GM23338 (cell line): Measurements from ENCODE around the gene ZNF853. TPM values are rescaled to one million over a fixed set of nuclear protein-coding genes. Genes with fewer than 3 reads are reported as not detected.

Experiments used
- ATAC-seq: fragments of 200-7000 bp; cut with Tn5 transposase; 3 replicates; pipeline ENCODE4 v1.9.1; 2020
- DNase-seq: peaks from one replicate; pipeline ENCODE4 v3.0.0-alpha.2; 2015; ENCODE audit warnings: low spot score
- H2AFZ ChIP-seq: fragments of 200-600 bp; sonication (generic); 2 replicates; pipeline ENCODE4 v1.8.0; 2016; ENCODE audit warnings: antibody characterized with exemption, mild to moderate bottlenecking, moderate library complexity
- H3F3A ChIP-seq: fragments of 200-600 bp; sonication (generic); replicated peaks from 2 replicates; pipeline ENCODE4 v1.8.0; 2017; ENCODE audit warnings: antibody characterized with exemption, mixed run types, low read depth
- H3K27ac ChIP-seq: fragments of 200-600 bp; sonication (generic); 2 replicates; pipeline ENCODE4 v1.6.1; 2016; ENCODE audit warnings: low read depth
- H3K27me3 ChIP-seq: fragments of 200-600 bp; sonication (generic); 2 replicates; pipeline ENCODE4 v1.8.0; 2016; ENCODE audit warnings: mild to moderate bottlenecking, mixed run types, moderate library complexity; ENCODE audit not compliant: insufficient read depth
- H3K36me3 ChIP-seq: fragments of 200-600 bp; sonication (generic); 2 replicates; pipeline ENCODE4 v1.8.0; 2016; ENCODE audit warnings: mild to moderate bottlenecking; ENCODE audit not compliant: insufficient read depth
- H3K4me1 ChIP-seq: fragments of 200-600 bp; sonication (generic); 2 replicates; pipeline ENCODE4 v1.8.0; 2016; ENCODE audit warnings: mild to moderate bottlenecking, moderate library complexity; ENCODE audit not compliant: insufficient read depth
- H3K4me2 ChIP-seq: fragments of 200-600 bp; sonication (generic); 2 replicates; pipeline ENCODE4 v1.7.1; 2017; ENCODE audit warnings: mixed run types
- H3K4me3 ChIP-seq: fragments of 200-600 bp; sonication (generic); 2 replicates; pipeline ENCODE4 v1.6.1; 2016; ENCODE audit warnings: mixed run types
- H3K79me2 ChIP-seq: fragments of 200-600 bp; sonication (generic); replicated peaks from 2 replicates; pipeline ENCODE4 v1.8.0; 2017; ENCODE audit warnings: mild to moderate bottlenecking; ENCODE audit not compliant: insufficient read depth
- H3K9me2 ChIP-seq: fragments of 200-600 bp; sonication (generic); 2 replicates; pipeline ENCODE4 v1.8.0; 2017; ENCODE audit not compliant: insufficient read depth
- H4K20me1 ChIP-seq: fragments of 200-600 bp; sonication (generic); replicated peaks from 2 replicates; pipeline ENCODE4 v1.8.0; 2017; ENCODE audit warnings: mild to moderate bottlenecking; ENCODE audit not compliant: insufficient read depth
- H3K27ac Mint-ChIP-seq: 2 replicates; pipeline ENCODE4 v1.8.0; 2020; ENCODE audit warnings: inconsistent platforms, mild to moderate bottlenecking, moderate library complexity, mixed read lengths
- H3K27me3 Mint-ChIP-seq: 3 replicates; pipeline ENCODE4 v1.8.0; 2022; ENCODE audit warnings: low read depth, mild to moderate bottlenecking, moderate library complexity, mixed read lengths, inconsistent platforms; ENCODE audit not compliant: insufficient read depth, poor library complexity
- H3K36me3 Mint-ChIP-seq: 3 replicates; pipeline ENCODE4 v1.8.0; 2021; ENCODE audit warnings: low read depth, mild to moderate bottlenecking, inconsistent platforms, moderate library complexity, mixed read lengths
- H3K4me1 Mint-ChIP-seq: 3 replicates; pipeline ENCODE4 v1.8.0; 2020; ENCODE audit warnings: mild to moderate bottlenecking, inconsistent platforms, mixed read lengths
- H3K4me3 Mint-ChIP-seq: 3 replicates; pipeline ENCODE4 v1.8.0; 2021; ENCODE audit warnings: moderate library complexity, mild to moderate bottlenecking, inconsistent platforms, mixed read lengths
- H3K9me3 Mint-ChIP-seq: 3 replicates; pipeline ENCODE4 v1.8.0; 2020; ENCODE audit warnings: moderate library complexity, mild to moderate bottlenecking, inconsistent platforms, mixed read lengths
- CREB1 ChIP-seq: fragments of 250-450 bp; sonication (Bioruptor Pico); IDR thresholded peaks from 2 replicates; pipeline ENCODE4 v1.5.0; 2020; ENCODE audit warnings: low read depth, mild to moderate bottlenecking, moderate library complexity
- CTCF ChIP-seq, 2 experiments: fragments of 200-600 bp in 1 of 2; sonication (generic) in 1 of 2; conservative IDR thresholded peaks; 2 replicates each; pipeline versions ENCODE4 v1.5.1 to v1.6.1; 2016 to 2017; ENCODE audit warnings: antibody characterized with exemption in 2 of 2, low read depth in 2 of 2, mild to moderate bottlenecking in 2 of 2, moderate library complexity in 1 of 2
- ETS1 ChIP-seq: IDR thresholded peaks from 2 replicates; pipeline ENCODE4 v1.6.1; 2016; ENCODE audit warnings: antibody characterized with exemption
- EZH2 ChIP-seq: fragments of 200-600 bp; sonication (generic); IDR thresholded peaks from one replicate; pipeline ENCODE4 v1.8.0; 2017; ENCODE audit warnings: antibody characterized with exemption, mild to moderate bottlenecking, low read depth; ENCODE audit not compliant: unreplicated experiment
- EZH2phosphoT487 ChIP-seq: fragments of 200-600 bp; sonication (generic); IDR thresholded peaks from one replicate; pipeline ENCODE4 v1.8.1; 2018; ENCODE audit warnings: antibody characterized with exemption; ENCODE audit not compliant: unreplicated experiment
- JUNB ChIP-seq: IDR thresholded peaks from one replicate; pipeline ENCODE4 v1.6.1; 2016; ENCODE audit warnings: antibody characterized with exemption; ENCODE audit not compliant: unreplicated experiment
- STAT1 ChIP-seq: IDR thresholded peaks from one replicate; pipeline ENCODE4 v1.6.1; 2016; ENCODE audit warnings: antibody characterized with exemption; ENCODE audit not compliant: unreplicated experiment
- ZNF114 ChIP-seq: fragments of 250-450 bp; sonication (Bioruptor Pico); IDR thresholded peaks from 2 replicates; pipeline ENCODE4 v1.5.0; 2020; ENCODE audit warnings: mild to moderate bottlenecking, moderate library complexity
- ZNF331 ChIP-seq: fragments of 250-450 bp; sonication (Bioruptor Pico); IDR thresholded peaks from 2 replicates; pipeline ENCODE4 v1.5.0; 2020; ENCODE audit warnings: low read depth, mild to moderate bottlenecking, moderate library complexity
- ZNF462 ChIP-seq: fragments of 250-450 bp; sonication (Bioruptor Pico); IDR thresholded peaks from 2 replicates; pipeline ENCODE4 v1.5.0; 2020; ENCODE audit warnings: mild to moderate bottlenecking, moderate library complexity
- polyA plus RNA-seq: library from polyadenylated mRNA; unstranded; fragments of >200 nt; fragmentation: Nextera tagmentation; extraction: Ambion mirVana; gene quantifications from 2 replicates; pipeline ENCODE4 v1.2.1, GENCODE V29; 2016
- total RNA-seq: library from RNA; depleted of rRNA; stranded (reverse); fragments of >200 nt; shearing (Covaris generic); gene quantifications from 2 replicates; pipeline ENCODE4 v1.2.3, GENCODE V29; 2014

ZNF853 gene
- total and polyA plus RNA-seq, 2 experiments from 2014 or later = 0.32 to 8.9 TPM

- no peak for TF ChIP-seq JUNB
- TF ChIP-seq EZH2phosphoT487 = no peak
These were observed 6.1 kb downstream of the ZNF853 start (continued) for GRCh38 chr7:6621195-6622133.

- Histone ChIP-seq H3K4me2 (no peak overlapping the region), H3K36me3 (no peaks in the 10 kb centered on the region), H3K9me2 (no peaks in the 10 kb centered on the region), H2AFZ (no peak overlapping the region), H3K4me1 (no peaks in the 10 kb centered on the region), H3K79me2 (no peaks in the 10 kb centered on the region), H3K27me3 (no peaks in the 10 kb centered on the region), H3F3A (no peaks in the 10 kb centered on the region), H4K20me1 (no peaks in the 10 kb centered on the region), H3K4me3 (no peak overlapping the region), H3K27ac (no peak overlapping the region)
- TF ChIP-seq CREB1 (no peak), ZNF114 (CRISPR knock-in tag) (no peak), EZH2phosphoT487 (no peak), ETS1 (no peak), ZNF462 (no peak), JUNB (no peak), ZNF331 (no peak), EZH2 (no peak), STAT1 (no peak), CTCF (conservative IDR thresholded peaks at IDR 0.05; ENCODE audit: low read depth in 2 of 2) (no peak)
- peaks cover 8% of the 10 kb centered on the region for H3K27me3 Mint-ChIP-seq
- no peak overlapping the region for H3K27ac Mint-ChIP-seq
- peaks cover 3% of the 10 kb centered on the region; the same call in 1 of the 3 replicates for H3K4me1 Mint-ChIP-seq
- H3K36me3 Mint-ChIP-seq = peaks cover 31% of the 10 kb centered on the region
- ATAC-seq (no peak), DNase-seq (no peak)
- no peak overlapping the region for H3K4me3 Mint-ChIP-seq
- H3K9me3 Mint-ChIP-seq = peaks cover 5% of the 10 kb centered on the region; the same call in 1 of the 3 replicates
These were observed 6.8 kb downstream of the ZNF853 start for GRCh38 chr7:6622134-6622710.
